GM23338 (cell line): ENCODE data around the gene IL11RA.

Source experiments
- CTCF ChIP-seq, 2 experiments: fragments of 200-600 bp in 1 of 2; sonication (generic) in 1 of 2; conservative IDR thresholded peaks; 2 replicates each; pipeline versions ENCODE4 v1.5.1 to v1.6.1; 2016 to 2017; ENCODE audit warnings: antibody characterized with exemption in 2 of 2, low read depth in 2 of 2, mild to moderate bottlenecking in 2 of 2, moderate library complexity in 1 of 2
- EZH2 ChIP-seq: fragments of 200-600 bp; sonication (generic); IDR thresholded peaks from one replicate; pipeline ENCODE4 v1.8.0; 2017; ENCODE audit warnings: antibody characterized with exemption, mild to moderate bottlenecking, low read depth; ENCODE audit not compliant: unreplicated experiment
- POLR2AphosphoS5 ChIP-seq: IDR thresholded peaks from 2 replicates; pipeline ENCODE4 v1.6.1; 2016; ENCODE audit warnings: antibody characterized with exemption, low read depth
- REST ChIP-seq: IDR thresholded peaks from one replicate; pipeline ENCODE4 v1.6.1; 2018; ENCODE audit warnings: antibody characterized with exemption; ENCODE audit not compliant: unreplicated experiment

- TF ChIP-seq POLR2AphosphoS5 (no peak), CTCF (conservative IDR thresholded peaks at IDR 0.05; ENCODE audit: low read depth in 2 of 2) (no peak), REST (no peak), EZH2 (no peak)
Measured at GRCh38 chr9:34665067-34665380, 13.0 kb downstream of the IL11RA start.
